HUDEP-2 (cell line): ENCODE results near the gene KNOP1.
A peak's percentile ranks its signal among the peaks of the same experiment; 100 is the strongest.

Experiments
- DNase-seq, 76 experiments: peaks; one replicate each; lab custom pipeline; 2025; ENCODE audit not compliant: unreplicated experiment in 76 of 76; lab: John Stamatoyannopoulos, UW

Gene KNOP1, protein sequence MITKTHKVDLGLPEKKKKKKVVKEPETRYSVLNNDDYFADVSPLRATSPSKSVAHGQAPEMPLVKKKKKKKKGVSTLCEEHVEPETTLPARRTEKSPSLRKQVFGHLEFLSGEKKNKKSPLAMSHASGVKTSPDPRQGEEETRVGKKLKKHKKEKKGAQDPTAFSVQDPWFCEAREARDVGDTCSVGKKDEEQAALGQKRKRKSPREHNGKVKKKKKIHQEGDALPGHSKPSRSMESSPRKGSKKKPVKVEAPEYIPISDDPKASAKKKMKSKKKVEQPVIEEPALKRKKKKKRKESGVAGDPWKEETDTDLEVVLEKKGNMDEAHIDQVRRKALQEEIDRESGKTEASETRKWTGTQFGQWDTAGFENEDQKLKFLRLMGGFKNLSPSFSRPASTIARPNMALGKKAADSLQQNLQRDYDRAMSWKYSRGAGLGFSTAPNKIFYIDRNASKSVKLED

GRCh38 chr16:19717741-19718623 is at the start of gene KNOP1, which contains the start of gene IQCK:
TSS of gene KNOP1 (minus strand) at chr16:19718227. CDS start at chr16:19715035, 3,192 bp downstream.
TSS of gene IQCK (plus strand) at chr16:19718271. CDS start at chr16:19718307, 36 bp downstream.
- DNase-seq = peak in 75 of 76 experiments; percentile 6 to 89 (median 70)

DNA sequence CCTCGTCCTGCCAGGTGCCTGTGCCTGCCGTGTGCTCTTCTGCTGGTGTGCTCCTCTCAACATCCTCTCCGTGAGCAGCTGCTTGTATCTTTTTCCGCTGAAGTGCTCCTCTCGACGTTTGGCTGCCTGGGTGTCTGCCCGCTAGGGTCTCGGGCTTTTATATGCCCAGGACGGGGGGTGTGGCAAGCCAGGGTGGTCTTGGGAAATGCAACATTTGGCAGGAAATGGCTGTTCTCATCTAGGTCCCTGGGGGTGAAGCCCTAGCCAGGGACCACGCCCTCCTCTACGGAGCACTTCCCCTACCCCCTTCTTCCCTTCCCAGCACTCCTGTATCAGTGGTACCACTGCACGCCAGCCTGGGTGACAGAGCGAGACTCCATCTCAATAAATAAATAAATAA is 49.5 kb upstream of the KNOP1 start:
- DNase-seq = no peak

DNA sequence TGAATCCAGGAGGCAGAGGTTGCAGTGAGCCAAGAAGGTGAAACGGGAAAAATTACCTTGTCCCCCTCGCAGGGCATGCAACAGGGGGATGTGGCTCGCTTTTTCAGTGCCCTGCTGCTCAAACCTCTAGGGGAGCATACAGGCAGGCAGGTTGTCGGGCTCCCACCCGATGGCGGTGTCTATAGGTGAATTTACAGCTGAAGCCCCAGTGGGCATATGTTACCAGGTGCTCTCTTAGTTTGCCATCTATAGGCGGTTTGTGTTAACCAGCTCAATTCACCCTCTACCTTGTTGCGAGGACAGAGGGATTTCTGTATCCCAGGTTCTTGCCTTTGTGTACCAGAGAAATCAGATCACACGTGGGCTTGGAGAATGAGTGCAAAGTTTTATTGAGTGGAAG is 49.0 kb upstream of the KNOP1 start:
- no peak for DNase-seq

DNA sequence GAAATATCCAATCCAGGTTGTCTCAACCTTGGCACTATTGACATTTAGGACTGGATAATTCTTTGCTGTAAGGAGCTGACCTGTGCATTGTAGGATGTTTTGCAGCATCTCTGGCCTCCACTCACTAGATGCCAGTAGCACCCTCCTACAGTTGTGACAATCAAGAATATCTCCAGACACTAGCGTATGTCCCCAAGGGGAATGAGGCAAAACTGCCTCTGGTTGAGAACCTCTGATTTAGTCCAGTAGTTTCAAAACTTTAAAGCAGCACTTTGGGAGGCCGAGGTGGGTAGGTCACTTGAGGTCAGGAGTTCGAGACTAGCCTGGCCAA is 48.5 kb upstream of the KNOP1 start:
- DNase-seq = no peak

GRCh38 chr16:19765860-19766553 is 48.0 kb upstream of the KNOP1 start:
- DNase-seq = no peak

- no peak for DNase-seq
Measured at GRCh38 chr16:19760356-19761060, 42.5 kb upstream of the KNOP1 start.

- no peak for DNase-seq
Measured at GRCh38 chr16:19757762-19758595, 40.0 kb upstream of the KNOP1 start.

DNA sequence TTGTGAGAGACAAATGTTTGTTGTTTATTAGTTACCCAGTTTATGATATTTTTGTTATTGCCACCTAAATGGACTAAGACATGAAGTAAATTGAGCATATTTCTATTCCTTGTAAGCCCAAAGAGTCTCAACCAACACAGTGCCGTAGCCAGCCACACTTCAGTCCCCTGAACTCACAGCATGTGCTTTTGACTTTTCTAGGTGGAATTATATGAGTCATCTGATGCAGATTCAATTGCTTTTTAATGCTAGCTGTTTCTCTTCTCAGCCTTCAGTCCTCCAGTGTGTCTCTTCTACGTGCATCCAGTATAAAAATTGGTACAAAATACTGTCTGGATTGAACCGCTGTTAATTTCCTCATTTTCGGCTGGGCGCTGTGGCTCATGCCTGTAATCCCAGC is 39.0 kb upstream of the KNOP1 start:
- no peak for DNase-seq

DNA sequence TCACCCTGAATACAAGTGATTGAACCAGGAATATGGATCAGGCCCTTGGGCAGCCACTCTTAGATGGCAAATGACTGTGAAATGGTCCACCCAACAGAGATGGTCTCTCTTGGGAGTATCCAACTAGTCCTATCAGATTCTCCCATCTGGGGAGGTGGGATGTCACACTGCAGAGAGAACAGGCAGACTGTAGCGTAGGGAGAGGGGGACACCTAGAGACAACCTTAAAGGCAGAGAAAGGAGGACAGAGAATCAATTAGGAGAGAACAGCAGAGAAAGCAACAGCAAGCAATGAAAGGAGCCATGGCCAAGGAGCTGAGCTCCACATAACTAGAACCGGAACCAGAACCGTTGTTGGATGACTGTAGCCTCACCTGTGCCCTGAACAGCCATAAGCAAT is 37.2 kb upstream of the KNOP1 start:
- no peak for DNase-seq

DNA sequence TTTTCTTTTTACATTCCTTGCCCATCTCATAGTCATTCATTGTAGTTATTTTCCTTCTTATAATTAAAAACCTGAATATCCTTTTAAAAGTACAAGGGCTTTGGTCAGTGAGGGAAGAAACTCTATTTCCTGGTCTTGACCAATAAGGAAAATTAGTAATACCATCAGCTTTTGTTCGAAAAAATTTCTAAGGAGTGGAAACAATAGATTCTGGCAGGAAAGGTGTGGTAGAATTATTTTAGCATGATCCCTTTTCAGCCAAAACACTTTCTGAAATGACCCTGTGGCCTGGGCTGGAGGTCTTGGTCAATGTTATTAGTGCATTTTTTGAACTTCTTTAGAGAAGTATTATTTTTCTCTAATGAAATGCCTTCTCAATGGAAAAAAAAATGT is 36.6 kb upstream of the KNOP1 start:
- no peak for DNase-seq

DNA sequence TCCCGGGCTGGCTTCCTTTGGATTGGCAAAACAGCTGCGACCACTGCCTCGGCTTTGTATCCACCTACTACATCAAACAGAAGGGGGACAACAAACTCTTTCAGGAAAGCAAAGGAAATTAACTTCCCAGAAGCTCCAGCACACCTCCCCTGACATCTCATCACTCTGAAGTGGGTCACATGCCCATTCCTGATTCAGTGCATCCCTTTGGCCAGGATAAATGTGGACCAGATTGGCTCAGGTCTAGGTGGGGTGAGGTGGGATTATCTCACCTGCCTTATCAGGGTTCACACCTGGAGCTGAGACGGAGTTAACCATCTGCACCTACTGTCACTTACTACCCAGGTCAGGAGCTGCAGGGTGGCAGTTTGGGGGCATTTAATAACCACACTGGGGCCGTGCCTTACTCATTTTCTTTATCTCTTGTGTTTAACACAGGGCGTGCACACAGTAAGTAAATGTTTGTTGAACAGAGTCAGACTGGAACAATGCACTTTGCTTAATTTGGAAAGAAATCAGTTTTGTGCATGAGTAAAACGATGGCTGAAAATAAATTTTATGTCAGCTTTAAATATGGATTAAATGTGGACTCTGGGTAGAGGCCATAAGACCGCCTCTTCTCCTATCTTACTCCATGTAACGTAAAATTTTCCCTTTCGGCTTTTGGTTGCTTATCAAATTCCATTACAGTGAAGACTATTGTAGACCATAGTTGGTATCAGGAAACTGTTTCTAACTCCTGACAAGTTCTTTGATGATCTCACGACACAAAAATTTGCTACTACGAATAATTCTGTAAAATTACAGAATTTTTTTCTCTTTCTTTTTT is 36.0 kb upstream of the KNOP1 start:
- no peak for DNase-seq

DNA sequence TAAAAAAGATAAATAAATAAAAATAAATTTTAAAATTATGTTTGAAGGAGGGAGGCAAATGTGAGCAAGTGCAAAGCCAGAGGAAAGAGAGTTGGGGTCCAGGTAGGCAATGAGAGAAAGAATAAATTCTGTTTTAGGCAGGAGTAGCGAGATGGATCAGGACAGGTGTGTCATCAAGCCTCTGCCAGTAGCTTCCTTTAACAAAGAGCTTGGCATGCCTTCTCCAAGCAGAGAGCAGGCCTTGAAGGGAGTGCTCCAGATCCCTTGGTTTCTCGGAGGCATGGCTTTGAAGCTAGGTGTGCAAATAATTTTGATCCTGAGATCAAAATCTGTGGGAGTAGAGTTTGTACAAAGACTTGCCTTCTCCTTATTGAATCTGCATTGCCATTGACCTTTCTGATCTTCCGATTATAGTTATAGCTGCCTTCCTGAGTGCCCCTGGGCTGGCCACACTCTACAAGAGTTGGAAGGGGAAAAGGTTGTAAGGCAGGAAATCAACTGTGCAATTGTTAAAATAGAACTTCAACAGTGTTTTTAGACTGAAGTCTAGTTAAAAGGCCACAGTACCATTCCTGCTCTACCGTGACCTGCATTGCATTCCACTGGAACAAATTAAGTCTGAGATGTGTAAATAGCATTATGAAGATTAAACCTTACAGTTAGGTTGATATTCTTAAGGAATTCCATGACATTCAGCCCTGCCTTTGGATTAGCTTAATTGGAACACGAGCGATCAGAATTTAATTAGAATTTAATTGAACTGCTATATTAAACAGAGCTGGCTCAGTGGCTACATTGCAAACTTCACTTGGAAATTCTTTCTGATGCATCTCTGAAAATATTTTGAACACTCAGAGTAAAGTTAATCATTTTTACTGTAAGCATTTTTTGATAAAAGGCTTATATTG is 33.7 kb upstream of the KNOP1 start:
- DNase-seq = no peak

DNA sequence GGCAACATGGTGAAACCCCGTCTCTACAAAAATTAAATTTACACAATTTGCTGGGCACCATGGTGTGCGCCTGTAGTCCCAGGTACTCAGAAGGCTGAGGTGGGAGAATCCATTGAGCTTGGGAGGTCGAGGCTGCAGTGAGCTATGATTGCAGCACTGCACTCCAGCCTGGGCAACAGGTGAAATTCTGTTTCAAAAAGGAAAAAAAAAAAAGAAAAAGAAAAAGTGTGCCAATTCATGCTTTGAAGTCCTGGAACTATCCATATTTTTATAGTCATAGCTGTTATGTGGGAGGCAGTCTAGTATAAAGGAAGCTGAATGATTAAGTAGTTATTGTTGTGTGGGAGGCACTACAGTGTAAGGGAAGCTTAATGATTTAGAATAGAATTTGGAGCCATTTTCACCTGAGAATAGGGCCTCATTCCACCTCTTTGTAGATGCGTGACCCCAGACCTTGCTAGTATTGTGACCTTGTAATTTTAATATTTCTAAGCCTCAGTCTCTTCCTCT is 31.6 kb upstream of the KNOP1 start:
- DNase-seq = no peak

GRCh38 chr16:19748389-19749168 is 30.6 kb upstream of the KNOP1 start:
- no peak for DNase-seq

GRCh38 chr16:19746561-19746960 is 28.5 kb upstream of the KNOP1 start:
- peak in 4 of 76 experiments; percentile 1 to 12 (median 6) for DNase-seq

GRCh38 chr16:19745286-19746010 is 27.4 kb upstream of the KNOP1 start:
- DNase-seq = no peak
